ENCODE results near the gene RCSD1. TPM values are rescaled to one million over a fixed set of nuclear protein-coding genes. Genes with fewer than 3 reads are reported as not detected.

Gene RCSD1
- total RNA-seq, 1 experiment from 2014 or later: 0.50 TPM

DNA sequence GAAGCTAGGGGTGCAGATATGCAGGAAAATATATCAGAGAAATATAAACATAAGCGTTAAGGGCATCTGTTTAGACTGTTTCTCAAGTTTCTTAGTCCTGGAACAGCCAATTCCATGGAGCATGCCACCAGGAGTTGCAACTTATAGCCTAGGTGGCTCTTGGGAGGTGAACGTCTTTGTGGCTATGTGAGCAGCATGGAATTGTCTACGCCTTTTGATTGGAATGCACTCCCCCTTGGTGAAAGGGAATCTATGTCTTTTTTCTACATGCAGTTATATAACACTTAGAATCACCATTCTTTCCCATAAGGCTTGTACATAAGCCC lies 12.4 kb downstream of the RCSD1 start:
- DNase-seq (ENCODE audit: low spot score) (no peak), ATAC-seq (no peak)
- Mint-ChIP-seq H3K27ac (no peak overlapping the region), H3K27me3 (ENCODE audit: low read depth) (no peaks in the 10 kb centered on the region; the same call in 1 of the 2 replicates), H3K9me3 (no peaks in the 10 kb centered on the region), H3K4me1 (no peaks in the 10 kb centered on the region; the same call in 1 of the 2 replicates), H3K36me3 (no peaks in the 10 kb centered on the region), H3K4me3 (no peak overlapping the region)
- POLR2A ChIA-PET: no interaction called here
- CTCF ChIA-PET: no interaction called here
- TF ChIP-seq ELF4 (CRISPR knock-in tag; IDR thresholded peaks at IDR 0.05; ENCODE audit: low read depth) (no peak), PRRX2 (CRISPR knock-in tag; IDR thresholded peaks at IDR 0.05) (no peak), ESRRA (CRISPR knock-in tag; IDR thresholded peaks at IDR 0.05; ENCODE audit: borderline replicate concordance) (no peak), ZBTB21 (CRISPR knock-in tag; IDR thresholded peaks at IDR 0.05; ENCODE audit: borderline replicate concordance) (no peak), KAT7 (CRISPR knock-in tag; IDR thresholded peaks at IDR 0.05; ENCODE audit: borderline replicate concordance) (no peak), GRHL2 (CRISPR knock-in tag; IDR thresholded peaks at IDR 0.05; ENCODE audit: insufficient replicate concordance, severe bottlenecking) (no peak), TCF7 (CRISPR knock-in tag; IDR thresholded peaks at IDR 0.05; ENCODE audit: low read depth) (no peak), ZNF138 (CRISPR knock-in tag; conservative IDR thresholded peaks at IDR 0.05) (no peak), ZNF317 (CRISPR knock-in tag; IDR thresholded peaks at IDR 0.05; ENCODE audit: borderline replicate concordance, low read depth) (no peak), CREM (CRISPR knock-in tag; IDR thresholded peaks at IDR 0.05) (no peak), JAZF1 (CRISPR knock-in tag; IDR thresholded peaks at IDR 0.05) (no peak), CBFB (CRISPR knock-in tag; IDR thresholded peaks at IDR 0.05; ENCODE audit: low read depth) (no peak), ZNF263 (CRISPR knock-in tag; IDR thresholded peaks at IDR 0.05; ENCODE audit: low read depth) (no peak)
- TF ChIP-seq, protein P1, sequence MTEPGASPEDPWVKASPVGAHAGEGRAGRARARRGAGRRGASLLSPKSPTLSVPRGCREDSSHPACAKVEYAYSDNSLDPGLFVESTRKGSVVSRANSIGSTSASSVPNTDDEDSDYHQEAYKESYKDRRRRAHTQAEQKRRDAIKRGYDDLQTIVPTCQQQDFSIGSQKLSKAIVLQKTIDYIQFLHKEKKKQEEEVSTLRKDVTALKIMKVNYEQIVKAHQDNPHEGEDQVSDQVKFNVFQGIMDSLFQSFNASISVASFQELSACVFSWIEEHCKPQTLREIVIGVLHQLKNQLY (CRISPR knock-in tag; IDR thresholded peaks at IDR 0.05): no peak

DNA sequence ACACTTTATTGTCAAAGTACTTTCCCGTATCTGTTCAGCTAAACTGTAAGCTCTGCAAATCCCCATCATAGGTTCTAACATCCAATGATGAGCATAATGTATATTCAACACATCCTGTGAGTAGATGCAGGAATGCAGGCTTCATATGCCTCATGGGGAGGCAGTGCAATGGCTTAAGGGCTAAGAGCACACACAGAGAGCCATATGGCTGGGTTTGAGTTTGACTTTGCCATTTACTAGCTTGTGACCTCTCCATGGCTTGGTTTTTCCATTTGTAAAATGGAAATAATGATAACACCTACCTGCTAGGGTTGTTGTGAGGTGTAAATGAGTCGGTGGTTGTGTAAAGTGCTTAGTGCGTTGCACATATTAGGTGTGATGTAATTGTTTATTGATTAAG lies 13.4 kb downstream of the RCSD1 start:
- no peak for TF ChIP-seq ZNF396 (CRISPR knock-in tag; IDR thresholded peaks at IDR 0.05; ENCODE audit: borderline replicate concordance)
- POLR2A ChIA-PET: no interaction called here
- Mint-ChIP-seq H3K4me3 (no peak overlapping the region), H3K36me3 (no peaks in the 10 kb centered on the region), H3K27me3 (ENCODE audit: low read depth) (no peaks in the 10 kb centered on the region; the same call in 1 of the 2 replicates), H3K9me3 (no peaks in the 10 kb centered on the region), H3K27ac (no peak overlapping the region), H3K4me1 (no peaks in the 10 kb centered on the region; the same call in 1 of the 2 replicates)
- ATAC-seq (no peak), DNase-seq (ENCODE audit: low spot score) (no peak)
- CTCF ChIA-PET: no interaction called here

DNA sequence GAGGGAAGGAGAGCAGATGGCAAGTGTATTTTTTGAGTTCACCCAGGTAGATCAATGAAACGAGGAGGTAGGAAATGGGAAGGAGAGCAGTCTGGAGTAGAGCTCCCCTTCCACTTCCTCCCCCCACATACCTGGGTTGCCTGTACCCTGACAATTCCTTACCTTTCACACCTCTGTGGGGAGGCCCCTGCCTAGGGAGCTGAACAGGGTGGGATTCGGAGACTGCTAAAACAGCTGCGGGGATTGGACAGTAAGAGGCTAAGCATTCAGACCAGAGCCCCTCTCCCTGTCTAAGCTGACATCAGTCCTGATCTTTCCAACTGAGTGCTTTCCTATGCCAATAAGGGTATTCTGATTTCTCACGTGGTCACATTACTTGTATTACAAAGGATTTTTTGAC lies 14.5 kb downstream of the RCSD1 start:
- Mint-ChIP-seq H3K4me1 (peaks cover 11% of the 10 kb centered on the region), H3K9me3 (no peaks in the 10 kb centered on the region), H3K36me3 (no peaks in the 10 kb centered on the region), H3K4me3 (no peak overlapping the region), H3K27ac (no peak overlapping the region), H3K27me3 (ENCODE audit: low read depth) (no peaks in the 10 kb centered on the region; the same call in 1 of the 2 replicates)
- ChIA-PET CTCF (no interaction called here), POLR2A (no interaction called here)
- DNase-seq (ENCODE audit: low spot score) (no peak), ATAC-seq (no peak)
- TF ChIP-seq CREM (CRISPR knock-in tag; IDR thresholded peaks at IDR 0.05) (no peak), FOXK1 (CRISPR knock-in tag; IDR thresholded peaks at IDR 0.05) (no peak)
- TF ChIP-seq, protein P2, sequence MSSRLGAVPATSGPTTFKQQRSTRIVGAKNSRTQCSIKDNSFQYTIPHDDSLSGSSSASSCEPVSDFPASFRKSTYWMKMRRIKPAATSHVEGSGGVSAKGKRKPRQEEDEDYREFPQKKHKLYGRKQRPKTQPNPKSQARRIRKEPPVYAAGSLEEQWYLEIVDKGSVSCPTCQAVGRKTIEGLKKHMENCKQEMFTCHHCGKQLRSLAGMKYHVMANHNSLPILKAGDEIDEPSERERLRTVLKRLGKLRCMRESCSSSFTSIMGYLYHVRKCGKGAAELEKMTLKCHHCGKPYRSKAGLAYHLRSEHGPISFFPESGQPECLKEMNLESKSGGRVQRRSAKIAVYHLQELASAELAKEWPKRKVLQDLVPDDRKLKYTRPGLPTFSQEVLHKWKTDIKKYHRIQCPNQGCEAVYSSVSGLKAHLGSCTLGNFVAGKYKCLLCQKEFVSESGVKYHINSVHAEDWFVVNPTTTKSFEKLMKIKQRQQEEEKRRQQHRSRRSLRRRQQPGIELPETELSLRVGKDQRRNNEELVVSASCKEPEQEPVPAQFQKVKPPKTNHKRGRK (CRISPR knock-in tag; IDR thresholded peaks at IDR 0.05; ENCODE audit: borderline replicate concordance): no peak

DNA sequence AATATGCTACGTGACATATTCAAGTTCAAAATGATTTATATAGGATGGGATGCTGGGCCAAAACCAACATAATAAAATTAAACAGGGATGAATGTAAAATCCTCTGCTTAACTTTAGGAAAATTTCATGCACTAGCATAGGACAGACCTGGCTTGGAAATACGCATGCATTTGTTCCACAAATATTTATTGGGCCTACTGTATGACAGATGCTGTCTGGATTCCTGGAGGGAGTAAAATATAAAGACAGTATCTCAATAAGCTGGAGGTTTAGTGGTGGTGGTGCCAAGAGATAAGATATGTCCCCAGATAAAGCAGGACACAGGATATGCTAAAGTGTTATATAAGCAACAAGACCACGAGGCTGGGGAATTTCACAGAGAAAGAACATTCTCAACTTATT lies 15.1 kb downstream of the RCSD1 start:
- no peak overlapping the region for H3K4me3 Mint-ChIP-seq
- DNase-seq (ENCODE audit: low spot score) (no peak), ATAC-seq (no peak)
- H3K9me3 Mint-ChIP-seq: no peaks in the 10 kb centered on the region
- CTCF ChIA-PET: no interaction called here
- no peaks in the 10 kb centered on the region; the same call in 1 of the 2 replicates for H3K27me3 Mint-ChIP-seq (ENCODE audit: low read depth)
- no peak overlapping the region for H3K27ac Mint-ChIP-seq
- H3K4me1 Mint-ChIP-seq: peaks cover 15% of the 10 kb centered on the region
- H3K36me3 Mint-ChIP-seq: no peaks in the 10 kb centered on the region
- POLR2A ChIA-PET: no interaction called here
- TF ChIP-seq SMAD3 (CRISPR knock-in tag; IDR thresholded peaks at IDR 0.05; ENCODE audit: borderline replicate concordance) (no peak), FOXP1 (CRISPR knock-in tag; IDR thresholded peaks at IDR 0.05; ENCODE audit: borderline replicate concordance) (no peak), ZNF671 (CRISPR knock-in tag; IDR thresholded peaks at IDR 0.05) (no peak), CREB1 (CRISPR knock-in tag; IDR thresholded peaks at IDR 0.05) (no peak)
- TF ChIP-seq, protein P3, sequence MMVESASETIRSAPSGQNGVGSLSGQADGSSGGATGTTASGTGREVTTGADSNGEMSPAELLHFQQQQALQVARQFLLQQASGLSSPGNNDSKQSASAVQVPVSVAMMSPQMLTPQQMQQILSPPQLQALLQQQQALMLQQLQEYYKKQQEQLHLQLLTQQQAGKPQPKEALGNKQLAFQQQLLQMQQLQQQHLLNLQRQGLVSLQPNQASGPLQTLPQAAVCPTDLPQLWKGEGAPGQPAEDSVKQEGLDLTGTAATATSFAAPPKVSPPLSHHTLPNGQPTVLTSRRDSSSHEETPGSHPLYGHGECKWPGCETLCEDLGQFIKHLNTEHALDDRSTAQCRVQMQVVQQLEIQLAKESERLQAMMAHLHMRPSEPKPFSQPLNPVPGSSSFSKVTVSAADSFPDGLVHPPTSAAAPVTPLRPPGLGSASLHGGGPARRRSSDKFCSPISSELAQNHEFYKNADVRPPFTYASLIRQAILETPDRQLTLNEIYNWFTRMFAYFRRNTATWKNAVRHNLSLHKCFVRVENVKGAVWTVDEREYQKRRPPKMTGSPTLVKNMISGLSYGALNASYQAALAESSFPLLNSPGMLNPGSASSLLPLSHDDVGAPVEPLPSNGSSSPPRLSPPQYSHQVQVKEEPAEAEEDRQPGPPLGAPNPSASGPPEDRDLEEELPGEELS (CRISPR knock-in tag; IDR thresholded peaks at IDR 0.05): no peak
- TF ChIP-seq, protein P4, sequence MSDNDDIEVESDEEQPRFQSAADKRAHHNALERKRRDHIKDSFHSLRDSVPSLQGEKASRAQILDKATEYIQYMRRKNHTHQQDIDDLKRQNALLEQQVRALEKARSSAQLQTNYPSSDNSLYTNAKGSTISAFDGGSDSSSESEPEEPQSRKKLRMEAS (CRISPR knock-in tag; IDR thresholded peaks at IDR 0.05): no peak

Measured in WTC11 (cell line).